H1 (cell line): Measurements from ENCODE around the gene SLC24A5. TPM values are rescaled to one million over a fixed set of nuclear protein-coding genes. Genes with fewer than 3 reads are reported as not detected.

Source experiments
- CTCF ChIA-PET: fragments of 300-600 bp; sonication (Branson Sonifier 250); formaldehyde crosslinking; loops from one replicate; lab custom pipeline; 2021; ENCODE audit not compliant: partially characterized antibody; lab: Charles Lee
- POLR2A ChIA-PET: fragments of 300-600 bp; sonication (Branson Sonifier 250); formaldehyde crosslinking; loops from one replicate; lab custom pipeline; 2021; ENCODE audit warnings: inconsistent platforms; ENCODE audit not compliant: partially characterized antibody; lab: Charles Lee
- DNase-seq, 2 experiments: peaks; one replicate each; pipeline versions ENCODE4 v3.0.0 to v3.0.0-alpha.2; 2010 to 2022; ENCODE audit warnings: low spot score in 2 of 2, low read depth in 1 of 2, mixed read lengths in 1 of 2
- FAIRE-seq: peaks from 2 replicates; lab custom pipeline; 2011; peaks lifted over from hg19 to GRCh38; lab: Jason Lieb, UNC
- H2AFZ ChIP-seq: 2 replicates; pipeline ENCODE4 v1.8.1; 2012; ENCODE audit warnings: low read length, inconsistent platforms
- H2AK5ac ChIP-seq: 2 replicates; pipeline ENCODE4 v1.6.1; 2013; ENCODE audit warnings: low read depth, low read length
- H2BK120ac ChIP-seq: replicated peaks from 2 replicates; pipeline ENCODE3; 2013; ENCODE audit warnings: low read depth, low read length, inconsistent platforms
- H2BK12ac ChIP-seq: 2 replicates; pipeline ENCODE4 v1.6.1; 2013; ENCODE audit warnings: low read depth, low read length
- H2BK15ac ChIP-seq: 2 replicates; pipeline ENCODE4 v1.6.1; 2013; ENCODE audit warnings: low read length
- H2BK20ac ChIP-seq: 2 replicates; pipeline ENCODE4 v1.6.1; 2013; ENCODE audit warnings: low read length
- H2BK5ac ChIP-seq: 2 replicates; pipeline ENCODE4 v1.6.1; 2013; ENCODE audit warnings: low read depth, low read length
- H3K14ac ChIP-seq: 2 replicates; pipeline ENCODE4 v1.6.1; 2013; ENCODE audit warnings: inconsistent platforms; ENCODE audit not compliant: insufficient read length
- H3K18ac ChIP-seq: 2 replicates; pipeline ENCODE4 v1.6.1; 2013; ENCODE audit warnings: low read length; ENCODE audit errors: extremely low read depth
- H3K23ac ChIP-seq: 2 replicates; pipeline ENCODE4 v1.6.1; 2013; ENCODE audit warnings: inconsistent platforms; ENCODE audit not compliant: insufficient read length
- H3K23me2 ChIP-seq: 2 replicates; pipeline ENCODE4 v1.6.1; 2013; ENCODE audit warnings: low read depth, low read length
- H3K27ac ChIP-seq: 2 replicates; pipeline ENCODE4 v1.6.1; 2011; ENCODE audit warnings: low read depth, low read length, inconsistent platforms
- H3K27me3 ChIP-seq, 4 experiments: replicated peaks in 1 of 4; 1 replicate in 1 of 4; 2 replicates in 3 of 4; pipeline versions ENCODE4 v1.6.1 to v1.8.1; 2011 to 2013; ENCODE audit warnings: low read length in 3 of 4, mild to moderate bottlenecking in 3 of 4, inconsistent platforms in 2 of 4, mixed read lengths in 2 of 4, moderate library complexity in 1 of 4; ENCODE audit not compliant: control insufficient read depth in 3 of 4, insufficient read depth in 3 of 4; ENCODE audit errors: extremely low read depth in 1 of 4
- H3K36me3 ChIP-seq, 4 experiments: 2 replicates each; pipeline versions ENCODE4 v1.6.1 to v1.8.1; 2011 to 2013; ENCODE audit warnings: mild to moderate bottlenecking in 4 of 4, low read length in 3 of 4, moderate library complexity in 2 of 4, control low read depth in 1 of 4, inconsistent platforms in 1 of 4; ENCODE audit not compliant: insufficient read depth in 4 of 4, control insufficient read depth in 2 of 4
- H3K4ac ChIP-seq: replicated peaks from 2 replicates; pipeline ENCODE3; 2013; ENCODE audit warnings: low read length, low read depth, mixed read lengths, inconsistent platforms; ENCODE audit not compliant: insufficient read length
- H3K4me1 ChIP-seq, 4 experiments: replicated peaks in 1 of 4; 1 replicate in 1 of 4; 2 replicates in 3 of 4; pipeline versions ENCODE4 v1.6.1 to v1.8.1; 2011 to 2013; ENCODE audit warnings: low read length in 3 of 4, inconsistent platforms in 2 of 4, mixed read lengths in 1 of 4; ENCODE audit not compliant: insufficient read depth in 4 of 4, control insufficient read depth in 3 of 4
- H3K4me2 ChIP-seq, 2 experiments: 2 replicates each; pipeline versions ENCODE4 v1.6.1 to v1.8.1; 2011 to 2013; ENCODE audit warnings: low read depth in 2 of 2, low read length in 2 of 2, control low read depth in 1 of 2, inconsistent platforms in 1 of 2, mild to moderate bottlenecking in 1 of 2; ENCODE audit not compliant: insufficient read depth in 1 of 2
- H3K4me3 ChIP-seq, 4 experiments: fragments of 200-600, 300-600 bp in 1 of 4; sonication (generic), shearing (Covaris generic), sonication (Bioruptor Twin) in 1 of 4; 2 replicates each; pipeline versions ENCODE4 v1.5.1 to v1.8.1; 2011 to 2016; ENCODE audit warnings: low read length in 4 of 4, low read depth in 3 of 4, control low read depth in 2 of 4, inconsistent platforms in 2 of 4, mild to moderate bottlenecking in 2 of 4, mixed read lengths in 1 of 4, moderate library complexity in 1 of 4; ENCODE audit not compliant: insufficient read depth in 2 of 4; ENCODE audit errors: extremely low read depth in 1 of 4
- H3K56ac ChIP-seq: replicated peaks from 2 replicates; pipeline ENCODE3; 2013; ENCODE audit warnings: low read depth, mild to moderate bottlenecking, mixed read lengths, low read length, inconsistent platforms; ENCODE audit not compliant: insufficient read length
- H3K79me1 ChIP-seq: 2 replicates; pipeline ENCODE4 v1.6.1; 2013; ENCODE audit warnings: low read depth, low read length, control low read depth
- H3K79me2 ChIP-seq, 2 experiments: 2 replicates each; pipeline versions ENCODE4 v1.6.1 to v1.8.1; 2012 to 2013; ENCODE audit warnings: low read length in 2 of 2, mild to moderate bottlenecking in 2 of 2, inconsistent platforms in 1 of 2; ENCODE audit not compliant: insufficient read depth in 2 of 2, control insufficient read depth in 1 of 2
- H3K9ac ChIP-seq, 4 experiments: replicated peaks in 1 of 4; 1 replicate in 1 of 4; 2 replicates in 3 of 4; pipeline versions ENCODE4 v1.6.1 to v1.8.1; 2011 to 2013; ENCODE audit warnings: low read depth in 3 of 4, low read length in 3 of 4, control low read depth in 2 of 4, mild to moderate bottlenecking in 2 of 4, moderate library complexity in 2 of 4, inconsistent platforms in 1 of 4; ENCODE audit errors: extremely low read depth in 1 of 4
- H3K9me3 ChIP-seq, 2 experiments: 2 replicates each; pipeline versions ENCODE4 v1.6.1 to v1.8.1; 2012 to 2013; ENCODE audit warnings: mild to moderate bottlenecking in 2 of 2, moderate library complexity in 2 of 2, control low read depth in 1 of 2, inconsistent platforms in 1 of 2, low read depth in 1 of 2, low read length in 1 of 2, mixed read lengths in 1 of 2; ENCODE audit not compliant: insufficient read depth in 2 of 2
- H4K20me1 ChIP-seq, 2 experiments: replicated peaks in 1 of 2; 2 replicates each; pipeline versions ENCODE3 to v1.8.1; 2011 to 2013; ENCODE audit warnings: inconsistent platforms in 2 of 2, low read length in 2 of 2, mild to moderate bottlenecking in 1 of 2; ENCODE audit not compliant: insufficient read depth in 2 of 2, control insufficient read depth in 1 of 2
- H4K5ac ChIP-seq: 2 replicates; pipeline ENCODE4 v1.6.1; 2013; ENCODE audit warnings: low read length, low read depth, mixed read lengths, inconsistent platforms; ENCODE audit not compliant: insufficient read length
- H4K8ac ChIP-seq: 2 replicates; pipeline ENCODE4 v1.8.0; 2013; ENCODE audit warnings: mild to moderate bottlenecking, moderate library complexity, low read length, inconsistent platforms; ENCODE audit not compliant: insufficient read depth; ENCODE audit errors: extremely low read depth
- H4K91ac ChIP-seq: replicated peaks from 2 replicates; pipeline ENCODE3; 2013; ENCODE audit warnings: low read length, mixed read lengths, inconsistent platforms; ENCODE audit not compliant: insufficient read length
- EZH2 ChIP-seq: fragments of 200-600 bp; sonication (generic); IDR thresholded peaks from 2 replicates; pipeline ENCODE4 v1.7.1; 2012; ENCODE audit warnings: low read depth, mild to moderate bottlenecking, moderate library complexity, low read length, inconsistent platforms; ENCODE audit not compliant: severe bottlenecking
- JUND ChIP-seq: IDR thresholded peaks from 2 replicates; pipeline ENCODE4 v1.6.1; 2011; ENCODE audit warnings: mild to moderate bottlenecking, improper control_type of control experiment, low read length
- RFX5 ChIP-seq: IDR thresholded peaks from 2 replicates; pipeline ENCODE4 v1.6.1; 2011; ENCODE audit warnings: low read depth, low read length, improper control_type of control experiment, borderline replicate concordance
- WGBS, 2 experiments: shearing (Covaris generic) in 1 of 2; methylation state at CpG; one replicate each; pipeline versions ENCODE4 v1.1.6 to v1.1.7; 2013 to 2015; ENCODE audit warnings: low lambda C conversion rate in 2 of 2, mixed read lengths in 2 of 2, inconsistent platforms in 1 of 2, low coverage in 1 of 2, missing lambda C conversion rate in 1 of 2; ENCODE audit not compliant: insufficient replicate concordance in 2 of 2, insufficient coverage in 1 of 2, insufficient read length in 1 of 2; ENCODE audit errors: extremely low coverage in 1 of 2, missing lambda C conversion rate in 1 of 2; 5-methylcytosine and 5-hydroxymethylcytosine counted together
- polyA plus RNA-seq, 7 experiments: library from polyadenylated mRNA; depleted of rRNA in 3 of 7; stranded (reverse) in 5 of 7; unstranded in 2 of 7; fragments of >200 nt in 5 of 7; fragments of 200-250 nt in 2 of 7; gene quantifications; 1 replicate in 5 of 7; 2 replicates in 1 of 7; 4 replicates in 1 of 7; pipeline versions ENCODE4 v1.2.1 to v1.2.3, GENCODE V29; 2011 to 2013; ENCODE audit warnings: missing spikeins in 2 of 7, mixed read lengths in 2 of 7
- total RNA-seq: library from RNA; stranded (reverse); fragmentation: NEBNext Ultra II Directional; extraction: Animal tissue kit (Norgen Biotek cat#: 25700); gene quantifications from 2 replicates; pipeline ENCODE4 v1.2.1, GENCODE V29; 2021

Gene SLC24A5
- total and polyA plus RNA-seq, 2 of the 8 experiments (the other 6 are each of a cell fraction or from before 2014, with no cell fraction given): not detected

- Histone ChIP-seq H2BK15ac (no peak overlapping the region), H3K14ac (no peak overlapping the region), H4K91ac (no peak overlapping the region), H3K18ac (no peak overlapping the region), H3K4ac (no peak overlapping the region), H2AFZ (no peak overlapping the region), H3K9ac (no peak overlapping the region), H4K8ac (no peak overlapping the region), H3K9me3 (no peaks in the 10 kb centered on the region), H3K27me3 (no peaks in the 10 kb centered on the region), H3K56ac (no peak overlapping the region), H3K36me3 (no peaks in the 10 kb centered on the region), H3K79me1 (no peaks in the 10 kb centered on the region), H3K4me1 (no peaks in the 10 kb centered on the region), H3K79me2 (no peaks in the 10 kb centered on the region), H2BK12ac (no peak overlapping the region), H2BK20ac (no peak overlapping the region), H2BK120ac (no peak overlapping the region), H4K20me1 (no peaks in the 10 kb centered on the region), H3K23ac (no peak overlapping the region), H2AK5ac (no peak overlapping the region), H2BK5ac (no peak overlapping the region), H3K23me2 (no peaks in the 10 kb centered on the region), H4K5ac (no peak overlapping the region), H3K27ac (no peak overlapping the region)
- DNase-seq (no peak), FAIRE-seq (no peak)
- POLR2A ChIA-PET: no interaction called here
- 89% methylated on average over 3 of the region's 3 CpGs; no CpG with 5 or more reads in 1 of the 2 experiments for WGBS, 2 experiments
- CTCF ChIA-PET: no interaction called here
- TF ChIP-seq EZH2 (no peak), JUND (no peak), RFX5 (no peak)
- TF ChIP-seq, all 59 proteins: peak for 0
- Histone ChIP-seq H3K4me3 (no peak overlapping the region), H3K4me2 (no peak overlapping the region)
Observed at GRCh38 chr15:48185529-48185928, 64.7 kb downstream of the SLC24A5 start.
